OCI-LY7 (cell line): ENCODE results near the gene MARCHF11. TPM values are rescaled to one million over a fixed set of nuclear protein-coding genes. Genes with fewer than 3 reads are reported as not detected.

Experiments
- BruUV-seq: library from RNA; stranded (reverse); fragments of 400-500 nt; replicated peaks from 2 replicates; lab custom pipeline; 2021; lab: Mats Ljungman, UMichigan
- CTCF ChIA-PET: fragments of 300-600 bp; sonication (Branson Sonifier 250); formaldehyde crosslinking; loops from one replicate; lab custom pipeline; 2022; ENCODE audit warnings: antibody characterized with exemption; ENCODE audit not compliant: unreplicated experiment; lab: Charles Lee
- POLR2A ChIA-PET: fragments of 300-600 bp; sonication (Branson Sonifier 250); formaldehyde crosslinking; loops from one replicate; lab custom pipeline; 2022; ENCODE audit warnings: antibody characterized with exemption; lab: Charles Lee
- DNase-seq: peaks from one replicate; pipeline ENCODE4 v3.0.0-alpha.2; 2015; ENCODE audit warnings: low spot score
- H2AFZ ChIP-seq: fragments of 200-600 bp; sonication (generic), shearing (Covaris generic); 2 replicates; pipeline ENCODE4 v1.6.1; 2014; ENCODE audit warnings: mild to moderate bottlenecking, antibody characterized with exemption, low read length, moderate library complexity
- H3K27ac ChIP-seq: fragments of 200-600 bp; sonication (generic); 2 replicates; pipeline ENCODE4 v1.5.1; 2014; ENCODE audit warnings: mixed run types, low read depth, mild to moderate bottlenecking, moderate library complexity, low read length, inconsistent platforms; ENCODE audit not compliant: poor library complexity, severe bottlenecking
- H3K36me3 ChIP-seq: fragments of 200-600 bp; sonication (generic); 2 replicates; pipeline ENCODE4 v1.6.1; 2014; ENCODE audit warnings: mild to moderate bottlenecking, antibody characterized with exemption, low read length, moderate library complexity, mixed read lengths; ENCODE audit not compliant: insufficient read depth
- H3K4me1 ChIP-seq: fragments of 200-600 bp; sonication (generic); 2 replicates; pipeline ENCODE4 v1.5.1; 2014; ENCODE audit warnings: mild to moderate bottlenecking, low read length; ENCODE audit not compliant: insufficient read depth, poor library complexity, severe bottlenecking
- H3K4me2 ChIP-seq: fragments of 200-600 bp; sonication (generic); 2 replicates; pipeline ENCODE4 v1.6.1; 2014; ENCODE audit warnings: mild to moderate bottlenecking, low read length
- H3K4me3 ChIP-seq: fragments of 200-600 bp; sonication (generic); 2 replicates; pipeline ENCODE4 v1.5.1; 2014; ENCODE audit warnings: mild to moderate bottlenecking, low read depth, low read length; ENCODE audit not compliant: poor library complexity, severe bottlenecking
- H3K79me2 ChIP-seq: fragments of 200-600 bp; sonication (generic); 2 replicates; pipeline ENCODE4 v1.6.1; 2016; ENCODE audit warnings: low read depth, mild to moderate bottlenecking, low read length, moderate library complexity, mixed read lengths; ENCODE audit not compliant: insufficient read depth
- H3K9me2 ChIP-seq: fragments of 200-600 bp; sonication (generic); 2 replicates; pipeline ENCODE4 v1.6.1; 2016; ENCODE audit warnings: mild to moderate bottlenecking, low read length, mixed read lengths; ENCODE audit not compliant: insufficient read depth
- H3K9me3 ChIP-seq: fragments of 200-600 bp; sonication (generic); 2 replicates; pipeline ENCODE4 v1.6.1; 2014; ENCODE audit warnings: mild to moderate bottlenecking, mixed run types, low read length, mixed read lengths
- H4K20me1 ChIP-seq: fragments of 200-600 bp; sonication (generic); 2 replicates; pipeline ENCODE4 v1.6.1; 2014; ENCODE audit warnings: mild to moderate bottlenecking, antibody characterized with exemption, low read length, moderate library complexity, mixed read lengths; ENCODE audit not compliant: insufficient read depth
- CTCF ChIP-seq: fragments of 200-600 bp; sonication (generic); conservative IDR thresholded peaks from 2 replicates; pipeline ENCODE4 v1.5.1; 2014; ENCODE audit warnings: mild to moderate bottlenecking, antibody characterized with exemption, low read length, moderate library complexity, mixed read lengths
- EZH2phosphoT487 ChIP-seq: fragments of 200-600 bp; sonication (generic); IDR thresholded peaks from 2 replicates; pipeline ENCODE4 v1.6.1; 2018; ENCODE audit warnings: low read depth, borderline replicate concordance, mild to moderate bottlenecking, mixed run types, antibody characterized with exemption, low read length, moderate library complexity, mixed read lengths
- intact Hi-C: fragments of 100-400 bp; cut with micrococcal nuclease; formaldehyde crosslinking; loops from one replicate; pipeline ENCODE4 v1.10.0; 2022; ENCODE audit not compliant: unreplicated experiment
- total RNA-seq, 2 experiments: library from RNA; depleted of rRNA in 1 of 2; stranded (reverse); fragments of >200 nt in 1 of 2; shearing (Covaris generic) in 1 of 2; gene quantifications; 2 replicates each; pipeline ENCODE4 v1.2.3, GENCODE V29; 2014 to 2022

The MARCHF11 gene
- total RNA-seq, 2 experiments from 2014 or later, result not detected

DNA sequence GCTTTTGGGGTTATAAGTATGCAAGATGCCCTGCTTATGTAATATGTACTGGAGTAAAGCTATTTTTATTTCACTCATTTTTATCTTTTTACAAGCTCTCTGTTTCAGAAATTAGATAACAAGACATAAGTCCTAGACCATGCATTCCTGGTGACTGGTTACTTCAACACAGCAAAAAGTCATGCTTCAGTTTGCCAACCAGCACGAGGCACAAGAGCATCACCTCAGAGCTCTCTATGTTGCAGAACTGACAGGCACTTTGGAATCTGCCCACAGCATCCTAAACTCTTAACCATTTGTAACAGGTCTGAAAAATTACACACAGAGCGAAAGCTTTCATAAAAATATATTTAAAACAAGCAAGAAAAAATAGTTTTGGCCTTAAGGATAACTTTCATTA, 112.8 kb downstream of the MARCHF11 start:
- Histone ChIP-seq H3K79me2 (no peaks in the 10 kb centered on the region), H3K9me3 (no peaks in the 10 kb centered on the region), H2AFZ (no peak overlapping the region), H3K4me1 (no peaks in the 10 kb centered on the region), H3K4me2 (no peak overlapping the region), H3K27ac (no peak overlapping the region), H3K4me3 (no peak overlapping the region), H4K20me1 (no peaks in the 10 kb centered on the region), H3K9me2 (no peaks in the 10 kb centered on the region), H3K36me3 (no peaks in the 10 kb centered on the region)
- TF ChIP-seq EZH2phosphoT487 (no peak), CTCF (no peak)
- ChIA-PET POLR2A (no interaction called here), CTCF (no interaction called here)
- intact Hi-C loops, result no loop called here
- BruUV-seq, result no TSS peak
- DNase-seq, result no peak

DNA sequence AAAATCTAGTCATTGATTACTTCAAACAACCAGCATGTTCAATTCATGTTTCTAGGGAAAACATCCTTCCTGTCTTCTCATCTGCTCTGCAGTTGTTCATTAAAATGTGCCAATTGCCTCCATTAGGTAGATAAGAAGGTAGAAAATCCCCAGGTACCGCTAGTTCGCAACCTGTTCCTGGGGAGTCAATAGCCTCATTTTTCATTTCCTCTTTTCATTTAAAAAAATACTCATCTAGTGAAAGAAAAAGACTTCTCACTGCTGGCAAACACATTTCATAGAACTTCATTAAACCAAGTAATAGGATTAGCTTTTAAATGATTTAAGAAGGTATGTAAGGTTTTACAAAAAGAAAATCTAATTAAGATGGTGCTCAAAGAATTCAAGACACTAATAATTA, 113.3 kb downstream of the MARCHF11 start:
- Histone ChIP-seq H3K4me3 (no peak overlapping the region), H3K9me3 (no peaks in the 10 kb centered on the region), H3K36me3 (no peaks in the 10 kb centered on the region), H3K9me2 (no peaks in the 10 kb centered on the region), H3K27ac (no peak overlapping the region), H3K4me1 (no peaks in the 10 kb centered on the region), H2AFZ (no peak overlapping the region), H3K79me2 (no peaks in the 10 kb centered on the region), H4K20me1 (no peaks in the 10 kb centered on the region), H3K4me2 (no peak overlapping the region)
- CTCF ChIA-PET, result no interaction called here
- POLR2A ChIA-PET, result no interaction called here
- DNase-seq, result no peak
- intact Hi-C loops, result no loop called here
- TF ChIP-seq EZH2phosphoT487, result no peak
- no peak for TF ChIP-seq CTCF
- BruUV-seq, result no TSS peak

- CTCF ChIA-PET, result no interaction called here
- no peak for TF ChIP-seq EZH2phosphoT487
- no peak for TF ChIP-seq CTCF
- BruUV-seq, result no TSS peak
- Histone ChIP-seq H3K4me1 (no peaks in the 10 kb centered on the region), H2AFZ (no peak overlapping the region), H3K4me2 (no peak overlapping the region), H4K20me1 (no peaks in the 10 kb centered on the region), H3K4me3 (no peak overlapping the region), H3K79me2 (no peaks in the 10 kb centered on the region), H3K36me3 (no peaks in the 10 kb centered on the region), H3K9me3 (no peaks in the 10 kb centered on the region), H3K27ac (no peak overlapping the region), H3K9me2 (no peaks in the 10 kb centered on the region)
- POLR2A ChIA-PET, result no interaction called here
- no peak for DNase-seq
- intact Hi-C loops, result no loop called here
These were observed 113.8 kb downstream of the MARCHF11 start for GRCh38 chr5:16065831-16066230.
